ENCODE data around the gene PRDM1. TPM values are rescaled to one million over a fixed set of nuclear protein-coding genes. Genes with fewer than 3 reads are reported as not detected.
A peak's percentile ranks its signal among the peaks of the same experiment; 100 is the strongest.

The PRDM1 gene
- total and polyA plus RNA-seq, 2 donors (not counting 1 experiment from before 2014, with no cell fraction given), result 2.8 to 5.4 TPM

DNA sequence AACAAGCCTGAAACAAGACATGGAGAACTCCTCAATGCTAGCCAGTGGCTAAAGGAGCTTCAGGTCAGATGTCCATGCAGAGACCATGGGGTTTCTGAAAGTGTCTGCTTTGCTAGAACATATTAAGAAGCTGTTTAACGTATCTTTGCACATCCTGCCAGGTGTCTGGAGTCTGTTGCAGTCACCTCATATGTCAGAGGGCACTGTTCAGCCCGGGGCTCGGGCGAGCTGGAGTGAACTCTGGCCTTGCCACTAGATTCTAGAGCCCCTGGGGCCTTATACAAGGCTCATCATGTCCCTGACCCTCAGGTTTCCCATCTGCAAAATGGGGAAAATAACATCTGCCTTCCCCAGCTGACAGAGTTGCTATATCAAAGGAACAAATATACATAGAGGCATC lies 59.0 kb downstream of the PRDM1 start:
- Histone ChIP-seq H3K27ac (ENCODE audit: insufficient read depth, low read length) (no peak overlapping the region), H4K20me1 (ENCODE audit: control insufficient read depth, extremely low read depth, insufficient read depth, low read length) (no peaks in the 10 kb centered on the region), H3K4me1 (ENCODE audit: control insufficient read depth, extremely low read depth, insufficient read depth, low read length) (peaks cover 2% of the 10 kb centered on the region), H3K9me3 (ENCODE audit: control insufficient read depth, insufficient read depth, low read depth, low read length) (no peaks in the 10 kb centered on the region), H3K9ac (ENCODE audit: insufficient read depth, low read length) (no peak overlapping the region), H3K27me3 (ENCODE audit: control insufficient read depth, insufficient read depth, low read length) (no peaks in the 10 kb centered on the region), H2AFZ (ENCODE audit: low read length) (no peak overlapping the region), H3K36me3 (ENCODE audit: control insufficient read depth, insufficient read depth, low read length) (no peaks in the 10 kb centered on the region), H3K4me3 (replicated peaks in 1 of 4; ENCODE audit: control extremely low read depth in 1 of 4, insufficient read depth in 1 of 4, low read depth in 3 of 4, low read length in 4 of 4) (no peak overlapping the region), H3K79me2 (ENCODE audit: control insufficient read depth, insufficient read depth, low read length) (no peaks in the 10 kb centered on the region), H3K4me2 (ENCODE audit: extremely low read depth, insufficient read depth, low read length) (no peak overlapping the region)
- DNase-seq (ENCODE audit: low read depth in 2 of 2), result no peak
- TF ChIP-seq, protein P1, sequence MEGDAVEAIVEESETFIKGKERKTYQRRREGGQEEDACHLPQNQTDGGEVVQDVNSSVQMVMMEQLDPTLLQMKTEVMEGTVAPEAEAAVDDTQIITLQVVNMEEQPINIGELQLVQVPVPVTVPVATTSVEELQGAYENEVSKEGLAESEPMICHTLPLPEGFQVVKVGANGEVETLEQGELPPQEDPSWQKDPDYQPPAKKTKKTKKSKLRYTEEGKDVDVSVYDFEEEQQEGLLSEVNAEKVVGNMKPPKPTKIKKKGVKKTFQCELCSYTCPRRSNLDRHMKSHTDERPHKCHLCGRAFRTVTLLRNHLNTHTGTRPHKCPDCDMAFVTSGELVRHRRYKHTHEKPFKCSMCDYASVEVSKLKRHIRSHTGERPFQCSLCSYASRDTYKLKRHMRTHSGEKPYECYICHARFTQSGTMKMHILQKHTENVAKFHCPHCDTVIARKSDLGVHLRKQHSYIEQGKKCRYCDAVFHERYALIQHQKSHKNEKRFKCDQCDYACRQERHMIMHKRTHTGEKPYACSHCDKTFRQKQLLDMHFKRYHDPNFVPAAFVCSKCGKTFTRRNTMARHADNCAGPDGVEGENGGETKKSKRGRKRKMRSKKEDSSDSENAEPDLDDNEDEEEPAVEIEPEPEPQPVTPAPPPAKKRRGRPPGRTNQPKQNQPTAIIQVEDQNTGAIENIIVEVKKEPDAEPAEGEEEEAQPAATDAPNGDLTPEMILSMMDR (conservative IDR thresholded peaks at IDR 0.05 in 1 of 2, IDR thresholded peaks at IDR 0.05 in 1 of 2; ENCODE audit: low read depth in 1 of 2, low read length in 2 of 2), result no peak
- TF ChIP-seq EZH2 (IDR thresholded peaks at IDR 0.05; ENCODE audit: low read length, missing control alignments), result no peak

DNA sequence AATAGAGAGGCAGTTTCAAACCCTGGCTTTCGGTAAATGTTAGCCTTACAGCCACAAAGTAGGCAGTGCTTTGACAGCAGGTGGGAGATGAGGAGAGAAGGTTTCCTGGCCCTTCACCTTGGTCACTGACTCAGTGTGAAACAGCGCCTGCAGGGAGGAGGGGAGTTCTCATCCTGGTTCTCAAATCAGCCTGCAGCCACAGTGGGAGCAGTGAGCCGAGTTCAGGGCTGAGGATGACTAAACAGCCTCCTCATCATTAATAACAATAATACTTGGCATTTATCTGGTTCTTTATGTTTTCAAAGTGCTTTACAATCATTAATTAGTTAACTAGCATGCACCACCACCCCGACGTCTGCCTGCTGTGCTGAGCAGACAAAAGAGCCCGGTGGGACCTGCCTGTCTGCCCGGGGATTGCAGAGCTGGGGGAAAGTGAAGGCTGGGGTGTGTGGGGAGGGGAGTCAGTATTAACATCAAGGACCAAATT lies 59.6 kb downstream of the PRDM1 start:
- peak in 1 of 2 donors; percentile 74 for DNase-seq (ENCODE audit: low read depth in 2 of 2)
- no peak overlapping the region for H3K27ac ChIP-seq (ENCODE audit: insufficient read depth, low read length)
- no peaks in the 10 kb centered on the region for H3K36me3 ChIP-seq (ENCODE audit: control insufficient read depth, insufficient read depth, low read length)
- no peaks in the 10 kb centered on the region for H3K9me3 ChIP-seq (ENCODE audit: control insufficient read depth, insufficient read depth, low read depth, low read length)
- no peak for TF ChIP-seq EZH2 (IDR thresholded peaks at IDR 0.05; ENCODE audit: low read length, missing control alignments)
- TF ChIP-seq, protein P1 (conservative IDR thresholded peaks at IDR 0.05 in 1 of 2, IDR thresholded peaks at IDR 0.05 in 1 of 2; ENCODE audit: low read depth in 1 of 2, low read length in 2 of 2), result no peak
- no peak overlapping the region for H2AFZ ChIP-seq (ENCODE audit: low read length)
- no peak overlapping the region for H3K4me2 ChIP-seq (ENCODE audit: extremely low read depth, insufficient read depth, low read length)
- H3K4me1 ChIP-seq (ENCODE audit: control insufficient read depth, extremely low read depth, insufficient read depth, low read length), result peaks cover 2% of the 10 kb centered on the region
- no peaks in the 10 kb centered on the region for H3K79me2 ChIP-seq (ENCODE audit: control insufficient read depth, insufficient read depth, low read length)
- no peak overlapping the region for H3K9ac ChIP-seq (ENCODE audit: insufficient read depth, low read length)
- no peaks in the 10 kb centered on the region for H4K20me1 ChIP-seq (ENCODE audit: control insufficient read depth, extremely low read depth, insufficient read depth, low read length)
- no peak overlapping the region for H3K4me3 ChIP-seq (replicated peaks in 1 of 4; ENCODE audit: control extremely low read depth in 1 of 4, insufficient read depth in 1 of 4, low read depth in 3 of 4, low read length in 4 of 4)
- H3K27me3 ChIP-seq (ENCODE audit: control insufficient read depth, insufficient read depth, low read length), result no peaks in the 10 kb centered on the region

DNA sequence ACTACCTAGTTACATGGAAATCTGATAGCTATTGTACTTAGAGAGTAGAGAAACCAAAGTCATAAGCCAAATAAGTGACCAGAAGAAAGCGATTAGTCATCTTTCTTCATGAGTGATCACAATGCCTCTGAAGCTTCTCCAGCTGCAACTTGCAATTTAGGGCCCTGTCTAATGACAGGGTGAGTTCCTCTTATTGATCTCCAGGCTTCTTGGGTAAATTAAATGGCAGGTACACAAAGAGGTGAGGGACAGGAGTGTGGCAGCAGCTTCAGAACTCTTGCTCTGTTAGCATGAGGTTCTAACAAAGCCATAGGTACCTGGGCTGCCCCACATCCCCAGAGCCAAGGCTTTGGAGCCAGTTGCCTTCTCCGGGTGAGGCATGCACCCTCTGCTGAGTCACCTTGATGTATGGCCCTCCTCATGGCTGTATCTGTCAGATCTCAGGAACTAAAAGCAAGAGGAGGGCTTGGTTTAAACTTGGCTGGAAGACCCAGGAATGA lies 60.8 kb downstream of the PRDM1 start:
- peaks cover 2% of the 10 kb centered on the region for H3K4me1 ChIP-seq (ENCODE audit: control insufficient read depth, extremely low read depth, insufficient read depth, low read length)
- no peak overlapping the region for H3K4me2 ChIP-seq (ENCODE audit: extremely low read depth, insufficient read depth, low read length)
- H3K27ac ChIP-seq (ENCODE audit: insufficient read depth, low read length), result no peak overlapping the region
- H3K9ac ChIP-seq (ENCODE audit: insufficient read depth, low read length), result no peak overlapping the region
- H4K20me1 ChIP-seq (ENCODE audit: control insufficient read depth, extremely low read depth, insufficient read depth, low read length), result no peaks in the 10 kb centered on the region
- peak in 1 of 2 donors; percentile 63 for DNase-seq (ENCODE audit: low read depth in 2 of 2)
- H3K79me2 ChIP-seq (ENCODE audit: control insufficient read depth, insufficient read depth, low read length), result no peaks in the 10 kb centered on the region
- no peak overlapping the region for H2AFZ ChIP-seq (ENCODE audit: low read length)
- H3K4me3 ChIP-seq (replicated peaks in 1 of 4; ENCODE audit: control extremely low read depth in 1 of 4, insufficient read depth in 1 of 4, low read depth in 3 of 4, low read length in 4 of 4), result no peak overlapping the region
- H3K9me3 ChIP-seq (ENCODE audit: control insufficient read depth, insufficient read depth, low read depth, low read length), result no peaks in the 10 kb centered on the region
- no peaks in the 10 kb centered on the region for H3K36me3 ChIP-seq (ENCODE audit: control insufficient read depth, insufficient read depth, low read length)
- TF ChIP-seq EZH2 (IDR thresholded peaks at IDR 0.05; ENCODE audit: low read length, missing control alignments), result no peak
- TF ChIP-seq, protein P1 (conservative IDR thresholded peaks at IDR 0.05 in 1 of 2, IDR thresholded peaks at IDR 0.05 in 1 of 2; ENCODE audit: low read depth in 1 of 2, low read length in 2 of 2), result no peak
- H3K27me3 ChIP-seq (ENCODE audit: control insufficient read depth, insufficient read depth, low read length), result no peaks in the 10 kb centered on the region
